HG03575 (cell line): ENCODE measurements around the gene TUFM.

ENCODE experiments used
- ATAC-seq: cut with Tn5 transposase; IDR thresholded peaks from one replicate; pipeline ENCODE4 v1.9.1; 2021; ENCODE audit not compliant: unreplicated experiment, insufficient number of reproducible peaks, low FRiP score; ENCODE audit errors: extremely low read depth

TUFM gene

DNA sequence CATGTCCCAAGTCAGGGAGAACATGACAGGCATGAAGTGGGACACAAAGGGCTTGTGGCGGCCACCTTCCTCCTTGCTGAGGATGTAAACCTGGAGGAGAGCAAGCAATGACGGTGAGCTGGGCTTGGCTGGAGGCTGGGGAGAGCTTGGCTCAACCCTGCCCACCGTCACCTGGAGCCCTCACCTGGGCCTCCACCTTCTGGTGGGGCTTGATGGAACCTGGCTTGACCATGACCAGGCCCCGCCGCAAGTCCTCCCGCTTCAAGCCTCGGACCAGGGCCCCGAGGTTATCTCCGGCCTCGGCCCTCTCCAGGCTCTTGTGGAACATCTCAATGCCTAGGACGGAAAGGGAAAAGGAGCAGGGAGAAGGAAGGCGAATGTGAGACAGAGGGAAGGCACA lies 2.4 kb downstream of the TUFM start:
- no peak for ATAC-seq

GRCh38 chr16:28842696-28843095 lies 3.5 kb downstream of the TUFM start:
- ATAC-seq, result no peak

- ATAC-seq, result no peak
Measured at GRCh38 chr16:28839899-28840298, 6.2 kb downstream of the TUFM start.

DNA sequence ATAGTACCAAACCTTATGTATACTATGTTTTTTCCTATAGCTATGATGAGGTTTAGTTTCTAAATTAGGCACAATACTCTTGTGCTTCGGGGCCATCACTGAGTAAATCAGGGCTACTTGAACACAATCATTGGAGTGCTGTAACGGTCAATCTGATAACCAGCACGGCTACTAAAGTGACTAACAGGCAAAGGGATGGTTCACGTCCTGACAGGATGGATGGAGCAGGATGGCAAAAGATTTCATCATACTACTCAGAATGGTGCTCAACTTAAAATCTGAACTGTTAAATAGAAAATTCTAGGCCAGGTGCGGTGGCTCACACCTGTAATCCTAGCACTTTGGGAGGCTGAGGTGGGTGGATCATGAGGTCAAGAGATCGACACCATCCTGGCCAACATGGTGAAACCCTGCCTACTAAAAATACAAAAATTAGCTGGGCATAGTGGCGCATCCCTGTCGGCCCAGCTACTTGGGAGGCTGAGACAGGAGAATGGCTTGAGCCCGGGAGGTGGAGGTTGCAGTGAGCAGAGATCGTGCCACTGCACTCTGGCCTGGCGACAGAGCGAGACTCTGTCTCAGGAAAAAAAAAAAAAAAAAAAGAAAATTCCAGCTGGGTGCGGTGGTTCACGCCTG lies 7.0 kb downstream of the TUFM start:
- ATAC-seq, result no peak

GRCh38 chr16:28838558-28838918 lies 7.6 kb downstream of the TUFM start:
- ATAC-seq, result no peak

DNA sequence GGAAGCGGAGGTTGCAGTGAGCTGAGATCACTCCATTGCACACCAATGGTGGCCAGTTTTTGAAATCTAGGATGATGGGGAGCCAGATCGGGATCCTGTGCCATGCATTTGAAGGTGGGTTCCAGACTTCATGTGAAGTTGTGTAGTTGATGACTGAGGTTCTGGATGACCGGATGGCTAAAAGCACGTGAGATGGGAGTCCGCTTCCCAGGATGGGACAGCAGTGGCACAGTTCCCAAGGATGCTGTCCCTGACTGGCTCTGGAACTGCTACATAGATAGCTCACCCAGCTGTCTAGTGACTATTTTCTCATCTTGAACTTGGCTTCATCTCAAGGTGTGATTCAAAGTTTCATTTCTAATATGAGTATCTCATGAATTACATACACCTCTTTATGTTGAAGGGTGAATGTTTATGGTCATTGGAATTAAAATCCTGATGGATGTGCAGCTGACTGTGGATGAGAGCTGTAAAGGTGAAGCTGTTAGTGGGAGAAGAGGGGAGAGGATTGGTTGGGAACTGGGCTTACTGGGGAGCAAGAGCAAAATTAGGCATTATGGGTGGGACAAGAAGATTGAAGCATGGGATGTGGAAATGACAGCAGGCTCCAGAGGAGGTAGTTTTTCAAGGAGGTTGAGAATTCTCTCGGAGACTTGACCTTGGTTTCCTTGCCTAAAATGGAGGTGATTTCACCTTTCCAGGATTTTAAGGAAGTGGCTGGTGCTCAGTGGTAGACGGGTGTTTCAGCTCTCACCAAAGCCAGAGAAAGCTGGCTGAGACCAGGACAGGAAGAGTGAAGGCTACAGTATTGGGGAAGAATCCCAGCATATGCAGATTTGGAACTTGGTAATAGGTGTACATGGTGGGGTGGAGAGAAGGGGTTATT lies 8.2 kb downstream of the TUFM start:
- no peak for ATAC-seq

- no peak for ATAC-seq
Measured at GRCh38 chr16:28836761-28837064, 9.4 kb downstream of the TUFM start.

- no peak for ATAC-seq
Measured at GRCh38 chr16:28835864-28836760, 10.0 kb downstream of the TUFM start.

GRCh38 chr16:28834873-28835863 lies 11.0 kb downstream of the TUFM start:
- no peak for ATAC-seq

DNA sequence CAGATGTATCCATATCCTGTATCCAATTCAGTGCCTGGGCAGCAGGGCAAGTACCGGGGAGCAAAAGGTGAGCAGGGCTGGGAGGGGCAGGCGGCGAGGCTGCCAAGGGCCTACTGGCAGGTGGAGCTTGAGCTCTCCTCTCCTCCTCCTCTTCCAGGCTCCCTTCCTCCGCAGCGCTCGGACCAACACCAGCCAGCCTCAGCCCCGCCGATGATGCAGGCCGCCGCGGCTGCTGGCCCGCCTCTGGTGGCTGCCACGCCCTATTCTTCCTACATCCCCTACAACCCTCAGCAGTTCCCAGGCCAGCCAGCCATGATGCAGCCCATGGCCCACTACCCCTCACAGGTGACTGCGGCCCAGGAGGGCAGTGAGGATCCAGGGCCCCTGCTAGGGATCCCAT lies 11.8 kb downstream of the TUFM start:
- no peak for ATAC-seq

GRCh38 chr16:28830531-28830930 lies 15.6 kb downstream of the TUFM start:
- no peak for ATAC-seq

- ATAC-seq, result no peak
Measured at GRCh38 chr16:28829747-28830146, 16.4 kb downstream of the TUFM start.

DNA sequence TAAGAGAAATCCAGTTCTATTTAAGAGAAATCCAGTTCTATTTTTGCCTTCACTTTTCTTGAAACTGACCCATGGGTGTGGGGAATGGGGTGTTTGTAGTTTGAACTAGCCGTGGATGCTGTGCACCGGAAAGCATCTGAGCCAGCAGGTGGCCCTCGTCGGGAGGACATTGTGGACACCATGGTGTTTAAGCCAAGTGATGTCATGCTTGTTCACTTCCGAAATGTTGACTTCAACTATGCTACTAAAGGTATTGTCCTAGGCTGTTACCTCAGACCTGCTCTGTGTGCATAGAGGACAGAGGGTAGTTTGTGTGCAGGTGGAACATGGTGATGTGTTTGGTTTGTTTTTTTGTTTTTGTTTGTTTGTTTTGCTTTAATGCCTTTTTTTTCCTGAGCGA lies 20.0 kb downstream of the TUFM start:
- ATAC-seq, result no peak

GRCh38 chr16:28824717-28824973 lies 21.5 kb downstream of the TUFM start:
- ATAC-seq, result no peak

GRCh38 chr16:28823873-28824716 lies 22.1 kb downstream of the TUFM start:
- peak; percentile 29 for ATAC-seq

DNA sequence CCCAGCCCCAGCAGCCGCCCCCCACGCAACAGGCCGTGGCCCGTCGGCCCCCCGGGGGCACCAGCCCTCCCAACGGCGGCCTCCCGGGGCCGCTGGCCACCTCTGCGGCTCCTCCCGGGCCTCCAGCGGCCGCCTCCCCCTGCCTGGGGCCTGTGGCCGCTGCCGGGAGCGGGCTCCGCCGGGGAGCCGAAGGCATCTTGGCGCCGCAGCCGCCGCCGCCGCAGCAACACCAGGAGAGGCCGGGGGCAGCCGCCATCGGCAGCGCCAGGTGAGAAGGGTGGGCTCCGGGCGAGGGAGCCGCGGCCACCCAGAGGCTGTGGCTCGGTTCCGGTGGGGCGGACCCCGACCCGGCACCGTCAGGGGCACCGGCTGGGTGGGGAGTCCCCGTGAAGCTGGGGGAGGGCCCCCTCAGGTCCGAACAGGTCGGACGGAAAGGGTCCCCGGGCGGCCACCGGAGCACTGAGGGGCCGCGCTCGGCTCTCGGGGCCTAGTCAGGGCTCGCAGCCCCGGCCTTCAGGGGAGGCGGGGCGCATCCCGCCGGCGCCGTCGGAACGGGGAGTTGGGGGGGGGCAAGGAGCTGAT lies 22.8 kb downstream of the TUFM start:
- no peak for ATAC-seq

- no peak for ATAC-seq
Measured at GRCh38 chr16:28822520-28823290, 23.4 kb downstream of the TUFM start, which contains the start of gene ATXN2L. Gene ATXN2L (plus strand): TSS chr16:28822999. CDS start chr16:28823260, 261 bp downstream.
